Suprapubic skin (tissue), 3 donors: ENCODE results near the gene SPOCK2.

Experiments used
- CTCF ChIP-seq, 2 donors: fragments of 200-600 bp in 1 of 2; fragments of 450-650 bp in 1 of 2; sonication (generic) in 1 of 2; IDR thresholded peaks; one replicate each; pipeline ENCODE4 v1.5.1; 2016 to 2019; ENCODE audit warnings: antibody characterized with exemption in 2 of 2, mild to moderate bottlenecking in 1 of 2, moderate library complexity in 1 of 2
- EP300 ChIP-seq: sonication (generic); formaldehyde crosslinking; IDR thresholded peaks from one replicate; pipeline ENCODE4 v1.6.1; 2017; ENCODE audit warnings: antibody characterized with exemption

DNA sequence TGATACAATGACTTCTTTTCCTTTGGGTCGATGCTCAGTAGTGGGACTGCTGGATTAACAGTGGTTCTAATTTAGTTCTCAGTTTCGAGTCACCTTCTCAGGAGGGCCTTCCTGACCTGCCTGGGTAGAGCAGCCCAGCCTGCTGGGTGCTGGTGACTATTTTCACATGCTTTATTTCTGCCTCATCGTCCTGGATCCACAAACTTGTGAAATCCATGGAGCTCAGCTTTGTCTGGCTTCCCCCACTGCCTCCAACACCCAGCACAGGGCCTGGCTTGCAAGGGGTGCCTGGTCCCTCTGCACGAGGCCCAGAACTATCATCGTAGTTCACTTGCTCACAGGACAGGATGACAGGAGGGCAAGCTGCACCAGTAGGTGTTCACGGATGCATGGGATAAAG lies 46.9 kb downstream of the SPOCK2 start:
- TF ChIP-seq EP300 (no peak), CTCF (IDR thresholded peaks at IDR 0.05) (no peak)
